NCI-H2196 treated with DMSO at 0.1 percent for 48 hours (cell line): ENCODE measurements around the gene KIRREL3.

Experiments
- DNase-seq: peaks from one replicate; lab custom pipeline; 2025; ENCODE audit not compliant: unreplicated experiment; lab: John Stamatoyannopoulos, UW

The KIRREL3 gene

DNA sequence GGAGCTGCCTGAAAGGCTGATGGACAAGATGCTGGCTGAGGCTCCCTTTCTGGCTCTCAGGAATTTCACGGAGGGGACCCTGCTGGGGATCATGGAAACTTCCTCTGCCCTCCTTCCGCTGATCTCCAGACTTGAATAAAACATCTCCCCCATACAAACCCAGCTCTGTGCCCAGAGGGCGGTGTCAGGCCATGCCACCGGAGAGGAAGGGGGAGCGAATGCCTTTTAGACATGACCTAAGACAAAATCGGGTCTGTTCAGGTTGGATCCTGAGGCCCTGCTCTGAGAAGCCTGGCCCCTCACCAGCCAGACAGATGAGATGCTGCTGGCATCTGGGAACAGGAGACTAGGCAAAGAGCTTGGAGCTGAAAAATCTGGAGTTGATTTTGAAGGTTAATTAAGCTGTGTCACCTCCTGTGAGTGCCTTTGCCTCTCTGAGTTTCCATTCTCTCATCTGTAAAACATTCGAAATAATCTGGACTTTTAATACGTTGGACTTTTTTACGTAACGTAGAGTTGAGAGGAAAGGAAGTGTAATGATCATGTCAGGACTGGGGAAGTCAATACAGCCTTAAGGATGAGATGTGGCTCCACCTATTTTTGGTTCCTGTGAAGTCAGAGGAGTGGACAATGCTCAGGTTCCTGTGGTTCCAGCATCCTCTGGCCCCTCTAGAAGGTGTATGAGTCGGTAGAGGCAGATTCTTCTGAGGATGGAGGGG, 481.4 kb downstream of the KIRREL3 start:
- DNase-seq: no peak

DNA sequence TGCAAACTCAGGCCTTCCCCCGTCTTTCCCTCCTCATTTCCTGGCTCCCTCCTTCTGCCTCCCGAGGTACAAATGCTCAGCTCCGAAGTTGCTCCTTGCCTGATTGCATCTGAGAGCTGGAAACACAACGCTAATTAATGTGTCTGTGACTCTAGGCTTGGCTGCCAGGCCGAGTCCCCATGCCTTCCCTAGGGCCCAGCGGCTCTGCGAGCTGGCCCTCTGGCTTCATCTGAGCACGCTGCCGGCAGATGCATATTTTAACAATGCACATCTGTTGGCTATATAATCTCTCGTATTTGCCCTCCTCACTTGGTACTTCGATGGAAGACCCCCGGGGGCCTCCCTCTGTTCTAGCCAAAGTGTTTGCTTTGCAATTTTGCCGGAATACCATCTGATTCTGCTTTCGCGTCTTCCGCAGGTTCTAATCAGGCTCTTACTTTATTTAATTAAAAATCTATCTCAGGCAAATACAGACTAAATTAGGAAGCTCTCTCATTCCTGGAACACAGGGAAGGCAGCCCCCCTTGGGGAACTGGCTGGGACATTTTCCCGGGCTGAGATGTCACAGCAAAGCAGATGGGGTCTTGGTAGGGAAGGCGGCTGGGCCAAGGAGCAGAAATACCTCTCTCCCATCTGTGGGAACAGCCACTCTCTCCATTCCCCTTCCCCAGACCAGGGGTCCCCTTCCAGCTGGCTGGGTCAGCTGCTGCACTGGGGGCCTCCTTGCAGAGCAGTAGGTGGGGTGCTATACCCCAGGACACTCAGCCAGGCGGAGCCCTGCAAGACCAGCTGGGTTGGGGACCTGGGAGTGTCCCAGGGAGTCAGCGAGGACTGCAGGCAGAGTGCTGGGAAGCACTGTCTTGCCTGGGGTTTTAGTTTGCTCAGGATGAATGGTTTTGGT, 482.2 kb downstream of the KIRREL3 start:
- DNase-seq: no peak

DNA sequence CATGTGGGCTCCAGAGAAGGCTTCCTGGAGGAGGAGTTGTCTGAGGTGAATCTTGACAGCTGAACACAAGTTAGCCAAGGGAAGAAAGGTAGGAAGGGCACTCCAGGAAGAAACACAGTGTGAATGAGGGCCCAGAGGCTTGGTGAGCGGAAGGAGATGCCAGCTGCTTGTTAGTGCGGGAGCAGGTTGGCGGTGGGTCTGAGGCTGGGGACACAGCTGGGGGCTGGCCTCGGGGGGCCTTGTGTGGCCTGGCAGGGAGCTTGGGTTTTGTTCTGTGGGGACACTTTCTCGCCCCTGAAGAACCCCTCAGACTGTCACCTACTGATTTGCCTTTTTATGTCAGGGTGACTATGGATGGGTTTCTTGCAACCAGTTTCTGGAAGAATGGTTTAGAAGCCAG, 485.1 kb downstream of the KIRREL3 start:
- DNase-seq: no peak

DNA sequence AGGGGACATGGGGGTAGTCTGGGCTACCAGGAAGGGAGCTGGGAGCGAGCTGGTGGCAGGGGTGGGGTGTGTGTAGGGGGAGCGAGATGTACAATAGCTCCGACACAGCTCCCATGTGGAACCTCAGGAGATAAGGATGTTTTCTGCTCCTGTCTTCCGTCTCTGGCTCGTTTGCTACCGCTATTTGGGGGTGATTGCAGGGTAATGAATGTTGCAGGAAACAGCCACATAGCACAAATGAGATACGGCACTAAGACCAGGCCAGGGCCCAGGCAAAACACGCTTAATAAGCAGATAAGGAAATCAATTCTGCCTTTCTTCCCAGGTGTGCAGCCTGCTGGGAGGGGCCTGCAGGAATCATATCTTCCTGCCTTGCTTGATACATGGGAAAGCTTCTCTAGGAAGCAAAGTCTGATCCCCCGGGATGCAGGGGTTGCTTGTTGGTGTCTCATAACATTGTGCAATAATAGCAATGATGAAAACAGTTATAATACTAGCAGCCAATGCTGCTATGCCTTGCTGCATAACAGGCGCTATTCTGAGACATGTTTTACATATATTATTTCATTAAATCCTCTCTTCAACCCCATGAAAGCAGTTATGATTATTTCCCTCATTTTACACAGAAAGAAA, 486.4 kb downstream of the KIRREL3 start:
- no peak for DNase-seq

DNA sequence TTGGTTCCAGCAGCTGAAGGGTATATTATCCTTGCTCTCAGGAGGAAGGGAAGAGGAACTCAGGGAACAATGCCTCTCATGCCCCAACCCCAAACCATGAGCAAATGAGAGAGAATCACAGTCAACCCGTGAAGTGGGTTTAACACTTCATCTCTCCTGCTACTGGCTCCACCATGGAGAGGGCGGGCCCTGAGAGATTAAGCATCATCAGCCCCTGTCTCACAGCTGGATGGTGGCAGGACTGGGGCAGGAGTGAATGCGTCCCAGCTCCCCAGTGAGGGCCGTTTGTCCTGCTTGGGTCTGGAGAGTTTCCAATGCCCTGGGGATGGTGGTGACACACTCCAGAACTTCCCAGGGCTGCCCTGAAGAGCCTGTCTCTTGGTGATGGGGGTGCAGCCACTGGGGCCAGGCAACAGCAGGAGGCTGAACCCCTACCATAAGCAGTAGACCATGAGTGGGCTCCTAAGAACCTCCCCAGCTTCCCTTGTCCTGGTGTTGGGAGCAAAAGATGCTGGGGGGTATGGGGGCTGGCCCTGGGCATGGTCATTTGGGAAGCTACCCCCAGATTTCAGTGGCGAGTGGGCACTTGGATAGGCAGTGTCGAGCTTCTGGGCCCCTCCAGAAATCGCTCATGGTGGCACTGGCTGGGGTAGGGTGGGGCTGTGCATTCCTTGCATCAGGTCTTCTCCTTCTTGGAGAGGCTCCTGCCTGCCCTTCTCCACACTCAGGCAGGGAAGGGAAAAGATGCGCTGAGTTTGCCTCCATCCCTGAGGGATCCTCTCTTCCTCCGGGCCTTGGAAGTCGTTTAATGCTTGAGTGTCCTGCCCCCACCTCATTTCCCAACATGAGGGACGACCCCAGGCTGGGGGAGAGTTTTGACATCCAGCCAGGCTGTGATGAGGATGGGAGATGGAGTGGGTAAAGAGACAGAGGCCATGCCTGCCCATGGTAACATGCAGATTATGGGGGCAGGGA, 487.5 kb downstream of the KIRREL3 start:
- DNase-seq: no peak

DNA sequence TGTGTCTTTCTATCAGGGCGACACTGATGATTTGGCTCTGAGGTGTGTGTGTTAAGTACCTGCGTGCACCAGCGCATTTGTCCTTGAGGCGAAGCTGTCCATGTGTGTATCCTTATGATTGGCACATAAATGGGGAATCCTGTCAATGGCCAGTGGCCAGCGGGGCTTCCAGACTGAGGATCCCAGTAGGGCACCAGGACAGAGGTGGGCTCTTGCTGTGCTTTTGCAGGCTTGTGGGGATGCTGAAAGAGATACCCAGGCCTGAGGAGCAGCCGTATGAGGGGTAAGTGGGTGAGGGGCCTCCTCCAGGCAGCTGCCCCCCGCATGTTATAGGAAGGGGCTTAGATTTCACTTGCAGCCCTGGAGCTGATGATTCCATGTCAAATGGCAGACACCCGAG, 488.3 kb downstream of the KIRREL3 start:
- no peak for DNase-seq

DNA sequence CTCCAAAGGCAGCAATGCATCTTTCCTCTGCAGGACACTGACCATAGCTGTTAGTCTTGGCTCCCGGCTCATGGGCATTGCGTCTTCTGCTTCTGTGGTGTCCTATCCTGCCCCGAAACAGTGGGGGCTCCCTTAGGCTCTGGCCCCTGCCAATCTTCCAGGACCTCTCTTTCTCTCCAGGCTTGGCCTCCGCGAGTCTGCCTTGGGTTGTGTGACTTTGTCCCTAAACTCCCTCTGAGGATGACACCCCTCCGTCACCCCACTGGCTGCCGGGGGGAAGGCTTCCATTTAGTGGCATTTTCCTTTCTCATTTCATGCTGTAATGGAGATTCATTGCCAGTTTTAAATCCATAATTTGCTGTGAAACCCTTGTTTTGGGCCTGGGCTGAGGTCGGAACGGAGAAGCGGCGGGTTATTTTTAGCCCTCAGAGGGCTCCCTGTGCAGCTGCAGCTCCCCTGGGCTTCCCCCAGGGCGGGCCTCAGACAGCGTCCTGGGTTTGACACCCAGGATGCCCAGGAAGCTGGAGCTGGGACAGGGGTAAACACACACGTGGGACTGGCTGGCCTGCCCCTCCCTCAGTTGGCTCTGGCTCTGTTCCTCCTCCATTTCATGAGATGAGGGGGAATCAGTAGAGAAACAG, 489.0 kb downstream of the KIRREL3 start:
- no peak for DNase-seq

DNA sequence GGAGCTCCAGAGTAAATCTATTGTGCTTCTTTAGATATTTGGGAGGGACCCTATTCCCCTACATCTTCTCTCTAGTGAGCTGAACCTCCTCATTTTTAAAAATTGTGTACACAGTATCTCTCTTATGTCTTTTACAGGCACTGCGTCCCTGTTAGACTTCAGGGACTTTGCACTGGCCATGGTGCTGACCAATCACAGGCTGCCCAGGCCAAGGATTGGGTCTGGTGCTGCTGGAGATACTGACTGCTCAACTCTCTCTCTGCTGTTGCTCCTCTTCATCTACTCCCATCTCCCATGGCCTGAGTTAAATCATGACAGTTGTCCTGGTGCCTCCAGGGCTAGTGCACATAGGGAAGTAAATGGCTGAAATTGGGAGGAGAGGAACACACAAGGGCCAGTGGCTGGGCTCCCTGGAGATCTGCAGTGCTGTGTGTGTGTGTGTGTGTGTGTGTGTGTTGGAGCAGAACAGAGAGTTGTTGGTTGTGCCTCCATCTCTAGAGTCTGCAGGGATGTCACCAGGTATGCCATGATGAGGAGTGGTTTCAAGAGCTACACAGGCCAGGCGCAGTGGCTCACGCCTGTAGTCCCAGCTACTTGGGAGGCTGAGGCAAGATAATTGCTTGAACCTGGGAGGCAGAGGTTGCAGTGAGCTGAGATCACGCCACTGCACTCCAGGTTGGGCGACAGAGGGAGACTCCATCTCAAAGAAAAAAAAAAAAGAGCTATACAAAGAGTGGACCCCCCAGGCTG, 489.8 kb downstream of the KIRREL3 start:
- DNase-seq: no peak

DNA sequence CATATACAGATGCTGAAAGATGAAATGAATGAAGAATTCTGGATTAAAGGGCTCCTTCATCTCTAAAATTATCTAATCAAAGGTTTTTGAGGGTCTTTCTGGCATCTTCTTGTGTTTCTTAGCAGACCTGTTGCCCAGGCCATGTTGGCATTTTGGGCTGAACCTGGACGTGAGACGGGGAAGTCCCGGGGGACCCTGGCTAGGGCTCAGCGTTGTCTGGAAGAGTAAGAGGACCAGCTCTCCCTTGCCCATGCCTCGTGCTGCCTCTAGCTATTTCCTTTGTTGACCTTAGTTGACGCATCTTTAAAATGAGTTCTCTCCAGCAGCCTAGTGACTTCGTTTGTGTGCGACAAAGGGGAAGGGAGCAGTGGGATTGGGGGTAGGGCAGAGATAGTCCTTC, 492.9 kb downstream of the KIRREL3 start:
- no peak for DNase-seq

DNA sequence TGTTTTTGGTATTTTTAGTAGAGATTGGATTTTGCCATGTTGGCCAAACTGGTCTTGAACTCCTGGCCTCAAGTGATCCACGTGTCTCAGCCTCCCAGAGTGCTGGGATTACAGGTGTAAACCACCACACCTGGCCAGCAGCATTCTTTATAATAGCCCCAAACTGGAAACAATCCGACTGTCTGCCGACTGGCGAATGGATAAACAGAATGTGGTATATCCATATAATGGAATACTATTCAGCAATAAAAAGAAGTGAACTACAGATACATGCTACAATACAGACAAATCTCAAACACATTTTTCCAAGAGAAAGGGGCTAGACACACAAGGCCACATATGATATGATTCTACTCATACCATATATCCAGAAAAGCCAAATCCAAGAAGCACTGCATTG, 493.8 kb downstream of the KIRREL3 start:
- DNase-seq: no peak

DNA sequence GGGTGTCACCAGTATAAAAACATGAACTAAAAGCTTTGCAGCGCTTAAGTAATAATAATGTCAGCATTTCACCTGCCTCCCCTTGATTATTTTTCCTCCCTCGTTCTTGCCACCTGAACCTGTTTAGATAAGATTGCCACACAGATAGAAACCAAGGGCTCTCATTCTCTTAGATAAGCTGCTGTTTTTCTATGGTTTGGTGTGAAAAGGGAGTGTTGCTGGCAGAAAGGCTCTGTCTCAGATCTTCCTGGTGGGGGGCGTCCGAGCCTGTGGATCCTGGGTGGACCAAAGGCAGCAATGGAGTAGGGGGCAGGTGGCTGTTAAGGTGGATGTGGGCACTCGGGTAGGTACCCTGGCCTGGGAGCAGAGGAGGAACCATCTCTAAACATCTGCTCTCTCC, 497.6 kb downstream of the KIRREL3 start:
- no peak for DNase-seq

DNA sequence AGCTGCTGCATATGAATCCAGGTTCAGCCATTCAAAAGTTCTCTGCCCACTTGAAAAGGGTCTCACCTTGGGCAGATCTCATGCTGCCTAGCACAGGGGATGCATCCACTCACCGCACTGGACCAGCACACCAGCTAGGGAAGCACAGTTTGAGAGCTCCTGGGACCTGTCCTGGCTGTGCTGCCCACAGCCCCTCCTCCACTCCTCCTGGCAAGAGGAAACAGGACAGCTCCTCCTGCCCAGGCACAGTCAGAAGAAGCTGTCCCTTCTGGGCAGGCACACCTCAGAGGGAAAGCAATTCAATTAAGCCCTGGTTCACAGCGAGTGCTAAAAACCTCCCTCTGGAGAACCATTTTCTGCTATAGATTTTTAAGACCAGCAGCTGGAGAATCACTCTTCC, 498.4 kb downstream of the KIRREL3 start:
- no peak for DNase-seq

DNA sequence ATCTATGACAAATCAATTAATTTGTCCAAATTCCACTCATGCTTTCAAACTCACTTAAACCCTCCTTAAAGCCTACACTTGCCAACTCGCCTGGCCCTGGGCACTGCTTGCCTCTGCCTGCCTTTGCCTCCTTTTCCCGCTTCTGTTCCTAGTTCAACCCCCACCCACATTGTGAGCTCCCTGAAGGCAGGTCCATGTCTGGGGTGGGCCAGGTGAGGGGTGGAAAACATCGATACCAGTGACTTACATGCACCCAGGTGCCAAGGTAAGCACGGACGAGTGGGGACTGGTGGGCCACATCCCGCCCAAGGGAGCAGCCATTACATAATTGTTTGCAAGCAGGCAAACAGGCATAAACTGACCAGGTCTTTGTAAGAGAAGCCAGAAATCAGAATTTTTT, 498.9 kb downstream of the KIRREL3 start:
- no peak for DNase-seq

DNA sequence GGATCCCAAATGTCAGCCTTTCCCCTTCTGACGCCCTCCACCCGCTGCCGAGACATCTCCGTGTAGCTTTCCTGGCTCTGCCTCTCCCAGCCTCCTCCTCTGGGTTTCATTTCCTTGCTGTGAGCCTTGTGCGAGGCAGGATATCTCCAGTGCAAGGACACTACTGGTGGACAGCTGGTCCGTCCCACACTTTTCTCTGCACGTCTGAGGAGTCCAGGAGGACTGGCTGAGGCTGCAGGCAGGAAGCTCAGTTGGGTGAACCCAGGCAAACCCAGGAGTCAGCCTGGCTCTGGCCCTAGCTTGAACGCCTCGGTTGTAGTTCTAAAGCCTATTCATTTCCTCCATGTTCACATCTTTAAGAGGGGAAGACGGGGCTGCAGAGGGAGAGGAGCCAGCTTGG, 499.6 kb downstream of the KIRREL3 start:
- DNase-seq: no peak

DNA sequence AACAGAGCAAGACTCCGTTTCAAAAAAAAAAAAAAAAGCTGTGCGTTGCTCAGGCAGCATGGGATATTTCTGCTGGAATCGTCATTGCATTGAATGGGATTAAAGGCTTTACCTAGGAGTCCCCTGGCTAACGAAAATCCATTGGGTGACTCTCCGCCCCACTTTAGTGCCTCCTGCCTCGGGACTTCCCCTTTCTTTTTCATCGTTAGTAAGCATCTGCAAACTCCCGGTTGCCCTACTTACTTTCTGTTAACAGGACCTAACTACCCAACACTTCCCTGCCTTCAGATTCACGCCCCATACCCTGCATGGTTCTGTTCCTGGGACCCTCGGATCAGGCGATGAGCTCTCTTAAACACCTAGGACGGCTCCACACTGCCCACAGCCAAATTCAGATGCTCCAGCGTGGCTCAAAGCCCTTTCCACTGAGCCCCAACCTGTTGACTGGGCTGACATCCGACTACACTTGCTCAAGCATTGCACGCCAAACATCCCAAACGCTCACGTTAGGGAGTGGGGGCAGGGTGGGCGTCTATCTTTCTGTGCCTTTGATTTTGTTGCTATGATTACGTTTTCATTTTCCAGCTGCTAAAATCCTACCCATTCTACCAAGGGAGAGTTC, 501.3 kb downstream of the KIRREL3 start:
- no peak for DNase-seq

DNA sequence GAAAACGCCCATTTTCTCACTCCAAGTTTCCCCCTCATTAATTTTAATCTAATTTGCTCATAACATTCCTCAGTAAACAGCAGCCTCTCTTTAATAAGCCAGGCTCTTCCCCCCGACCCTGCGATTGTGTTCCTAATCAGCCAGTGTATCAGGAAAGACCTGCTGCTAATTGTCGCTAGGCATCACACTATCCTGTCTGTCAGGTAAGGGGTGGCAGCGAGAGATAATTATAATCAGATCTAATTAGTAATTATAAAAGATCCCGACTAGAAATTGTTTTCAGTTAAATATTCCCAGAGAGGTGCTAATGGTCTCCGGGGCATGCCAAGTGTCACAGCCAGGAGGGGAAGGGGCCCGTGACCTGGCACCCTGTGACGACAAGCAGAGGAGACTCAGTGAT, 502.3 kb downstream of the KIRREL3 start:
- no peak for DNase-seq

DNA sequence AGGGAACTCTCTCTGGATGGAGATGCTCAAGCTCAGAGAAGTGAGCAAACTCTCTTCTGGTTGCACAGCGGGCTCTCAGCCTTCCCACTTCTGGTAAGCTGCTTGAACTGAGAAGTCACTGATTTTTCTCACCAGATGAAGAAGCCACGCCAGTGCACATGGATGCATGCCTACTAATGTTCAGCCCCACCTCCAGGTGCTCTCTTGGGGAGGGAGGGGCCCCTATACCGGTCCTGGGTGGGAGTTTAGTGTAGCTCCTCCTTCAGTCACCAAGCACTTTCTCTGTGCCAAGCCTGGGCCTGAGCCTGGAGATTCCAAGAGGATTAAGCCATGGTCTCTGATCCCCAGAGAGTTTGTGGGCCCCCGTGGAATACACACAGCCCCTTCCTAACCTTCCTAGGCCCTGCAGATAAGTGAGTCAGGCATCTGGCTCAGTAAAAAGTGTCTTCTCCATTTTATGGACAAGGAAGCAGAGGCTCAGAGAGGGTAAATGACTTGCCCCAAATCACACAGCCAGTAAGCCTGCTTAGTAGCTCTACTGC, 502.9 kb downstream of the KIRREL3 start:
- no peak for DNase-seq

DNA sequence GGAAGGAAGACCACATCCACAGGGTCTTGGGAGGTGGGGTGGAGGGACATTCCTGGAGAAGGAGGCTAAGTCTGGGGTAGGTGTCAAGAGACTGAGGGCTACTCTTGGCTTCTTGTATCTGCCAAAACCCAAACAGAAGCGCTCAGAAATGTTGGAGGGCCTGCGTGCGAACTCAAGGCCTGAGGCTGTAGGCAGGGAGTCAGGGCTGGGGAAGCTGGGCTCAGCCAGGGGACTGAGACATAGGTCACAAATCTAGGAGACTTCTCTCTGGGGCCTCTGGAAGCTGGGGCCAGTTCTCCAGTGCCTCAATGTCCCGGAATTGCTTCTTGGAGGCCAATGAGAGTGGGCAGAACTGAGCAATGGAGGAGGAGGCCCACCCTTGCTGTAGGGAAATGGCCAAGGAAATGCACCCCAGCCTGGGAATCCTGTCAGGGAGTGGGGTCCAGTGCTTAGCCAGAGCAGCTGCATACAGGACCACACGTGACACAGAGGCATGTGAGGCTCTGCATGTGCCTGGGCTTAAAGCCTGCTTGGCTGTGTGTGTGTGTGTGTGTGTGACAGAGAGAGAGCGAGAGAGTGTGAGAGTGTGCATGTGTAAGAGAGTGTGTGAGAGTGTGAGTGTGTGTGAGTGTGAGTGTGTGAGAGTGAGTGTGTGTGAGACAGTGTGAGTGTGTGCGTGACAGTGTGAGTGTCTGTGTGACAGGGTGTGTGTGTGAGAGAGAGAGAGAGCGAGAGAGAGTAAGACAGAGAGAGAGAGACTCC, 503.8 kb downstream of the KIRREL3 start:
- DNase-seq: no peak
